A673 (cell line): ENCODE measurements around the gene RALB.

Experiments used
- CTCF ChIP-seq: fragments of 300-800, 200-600 bp; sonication (generic); conservative IDR thresholded peaks from 2 replicates; pipeline ENCODE4 v1.5.1; 2017; ENCODE audit warnings: low read depth, mild to moderate bottlenecking, antibody characterized with exemption, low read length, moderate library complexity, mixed read lengths
- EZH2 ChIP-seq: fragments of 200-600 bp; sonication (generic); IDR thresholded peaks from 2 replicates; pipeline ENCODE4 v1.6.1; 2017; ENCODE audit warnings: borderline replicate concordance, low read depth, mild to moderate bottlenecking, mixed read lengths, antibody characterized with exemption, low read length; ENCODE audit not compliant: poor library complexity, severe bottlenecking

GRCh38 chr2:120334068-120334467 lies 81.4 kb downstream of the RALB start:
- TF ChIP-seq CTCF (no peak), EZH2 (no peak)
